Endodermal cell (in vitro differentiated cells): ENCODE measurements around the gene CCDC192. TPM values are rescaled to one million over a fixed set of nuclear protein-coding genes. Genes with fewer than 3 reads are reported as not detected.
"Not testable (repeated sequence)": the region's sequence is repeated elsewhere in the genome, so short reads cannot be mapped to it uniquely, and the experiment has no call there.

Experiments
- DNase-seq: peaks from one replicate; pipeline ENCODE4 v3.0.0-alpha.2; 2017
- H3K27ac ChIP-seq: 2 replicates; pipeline ENCODE4 v1.5.1; 2013; ENCODE audit warnings: mild to moderate bottlenecking, low read depth, low read length, moderate library complexity
- H3K27me3 ChIP-seq: 2 replicates; pipeline ENCODE4 v1.6.1; 2013; ENCODE audit warnings: mild to moderate bottlenecking, low read length, moderate library complexity; ENCODE audit not compliant: insufficient read depth, control insufficient read depth, poor library complexity, severe bottlenecking
- H3K36me3 ChIP-seq: 2 replicates; pipeline ENCODE4 v1.7.0; 2013; ENCODE audit warnings: mild to moderate bottlenecking, low read length, moderate library complexity; ENCODE audit not compliant: control insufficient read depth, insufficient read depth
- H3K4me1 ChIP-seq: one replicate; pipeline ENCODE4 v1.7.0; 2013; ENCODE audit warnings: low read length; ENCODE audit not compliant: control insufficient read depth, insufficient read depth
- H3K4me3 ChIP-seq: 2 replicates; pipeline ENCODE4 v1.5.1; 2013; ENCODE audit warnings: mild to moderate bottlenecking, low read length, moderate library complexity
- H3K9ac ChIP-seq: 2 replicates; pipeline ENCODE4 v1.6.1; 2013; ENCODE audit warnings: mild to moderate bottlenecking, low read length, moderate library complexity; ENCODE audit not compliant: poor library complexity, severe bottlenecking; ENCODE audit errors: extremely low read depth
- H3K9me3 ChIP-seq: 2 replicates; pipeline ENCODE4 v1.6.1; 2013; ENCODE audit warnings: mild to moderate bottlenecking, low read length, moderate library complexity; ENCODE audit not compliant: control insufficient read depth
- H3K27ac Mint-ChIP-seq: 2 replicates; pipeline ENCODE4 v1.8.0; 2020; ENCODE audit warnings: mixed read lengths
- H3K27me3 Mint-ChIP-seq: 2 replicates; pipeline ENCODE4 v1.8.0; 2021; ENCODE audit warnings: mild to moderate bottlenecking, mixed read lengths; ENCODE audit not compliant: insufficient read depth
- H3K36me3 Mint-ChIP-seq: 2 replicates; pipeline ENCODE4 v1.8.0; 2020; ENCODE audit warnings: low read depth, mixed read lengths
- H3K4me1 Mint-ChIP-seq: 2 replicates; pipeline ENCODE4 v1.8.0; 2020; ENCODE audit warnings: mixed read lengths
- H3K4me3 Mint-ChIP-seq: 2 replicates; pipeline ENCODE4 v1.8.0; 2020; ENCODE audit warnings: mild to moderate bottlenecking, moderate library complexity, mixed read lengths
- H3K9me3 Mint-ChIP-seq: 2 replicates; pipeline ENCODE4 v1.8.0; 2020; ENCODE audit warnings: mild to moderate bottlenecking, mixed read lengths
- WGBS, 2 experiments: methylation state at CpG; one replicate each; pipeline versions ENCODE4 v1.1.5 to v1.1.7; 2013; ENCODE audit warnings: missing lambda C conversion rate in 2 of 2, mixed read lengths in 1 of 2; ENCODE audit not compliant: insufficient coverage in 1 of 2, insufficient read length in 1 of 2; 5-methylcytosine and 5-hydroxymethylcytosine counted together
- total RNA-seq, 2 donors: library from RNA; stranded (reverse); fragmentation: NEBNext Ultra II Directional in 1 of 2; extraction: Animal tissue kit (Norgen Biotek cat#: 25700) in 1 of 2; gene quantifications; 2 replicates in 1 of 2; 3 replicates in 1 of 2; pipeline ENCODE4 v1.2.1, GENCODE V29; 2021
- TF ChIP-seq, protein P1 (sequence below): fragments of 200-600 bp; sonication (generic); conservative IDR thresholded peaks from 2 replicates; pipeline ENCODE4 v1.5.0; 2021; ENCODE audit warnings: antibody characterized with exemption, mild to moderate bottlenecking

Gene CCDC192
- total RNA-seq, 2 donors from 2014 or later, result 0.48 to 1.3 TPM

DNA sequence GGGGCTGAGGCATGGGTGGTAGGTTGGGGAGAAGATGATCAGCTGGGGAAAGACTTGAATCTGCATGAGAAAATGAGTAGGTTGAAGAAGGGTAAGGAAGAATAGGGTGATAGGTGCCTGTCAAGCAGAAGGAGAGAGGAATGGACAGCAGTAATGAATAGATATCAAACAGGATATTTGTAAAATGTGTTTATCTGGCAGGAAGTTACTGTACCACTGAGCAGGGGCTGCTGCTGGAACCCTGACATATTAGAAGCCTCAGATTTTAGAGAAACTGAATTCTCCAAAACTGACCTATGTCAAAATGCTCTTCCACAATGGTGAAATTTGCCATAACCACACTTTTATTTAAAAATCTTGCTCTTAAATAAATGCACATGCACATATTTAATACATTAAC lies 41.0 kb downstream of the CCDC192 start:
- DNase-seq, result no peak
- Histone ChIP-seq H3K27ac (no peak overlapping the region), H3K36me3 (no peaks in the 10 kb centered on the region), H3K9me3 (peaks cover 4% of the 10 kb centered on the region), H3K9ac (no peak overlapping the region), H3K27me3 (no peaks in the 10 kb centered on the region), H3K4me3 (no peak overlapping the region), H3K4me1 (no peaks in the 10 kb centered on the region)
- TF ChIP-seq, protein P1, sequence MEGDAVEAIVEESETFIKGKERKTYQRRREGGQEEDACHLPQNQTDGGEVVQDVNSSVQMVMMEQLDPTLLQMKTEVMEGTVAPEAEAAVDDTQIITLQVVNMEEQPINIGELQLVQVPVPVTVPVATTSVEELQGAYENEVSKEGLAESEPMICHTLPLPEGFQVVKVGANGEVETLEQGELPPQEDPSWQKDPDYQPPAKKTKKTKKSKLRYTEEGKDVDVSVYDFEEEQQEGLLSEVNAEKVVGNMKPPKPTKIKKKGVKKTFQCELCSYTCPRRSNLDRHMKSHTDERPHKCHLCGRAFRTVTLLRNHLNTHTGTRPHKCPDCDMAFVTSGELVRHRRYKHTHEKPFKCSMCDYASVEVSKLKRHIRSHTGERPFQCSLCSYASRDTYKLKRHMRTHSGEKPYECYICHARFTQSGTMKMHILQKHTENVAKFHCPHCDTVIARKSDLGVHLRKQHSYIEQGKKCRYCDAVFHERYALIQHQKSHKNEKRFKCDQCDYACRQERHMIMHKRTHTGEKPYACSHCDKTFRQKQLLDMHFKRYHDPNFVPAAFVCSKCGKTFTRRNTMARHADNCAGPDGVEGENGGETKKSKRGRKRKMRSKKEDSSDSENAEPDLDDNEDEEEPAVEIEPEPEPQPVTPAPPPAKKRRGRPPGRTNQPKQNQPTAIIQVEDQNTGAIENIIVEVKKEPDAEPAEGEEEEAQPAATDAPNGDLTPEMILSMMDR, result no peak
- Mint-ChIP-seq H3K27ac (no peak overlapping the region), H3K27me3 (peaks cover 2% of the 10 kb centered on the region), H3K9me3 (peaks cover 2% of the 10 kb centered on the region), H3K36me3 (peaks cover 2% of the 10 kb centered on the region), H3K4me1 (peaks cover 2% of the 10 kb centered on the region), H3K4me3 (no peak overlapping the region)

GRCh38 chr5:127746756-127747155 lies 43.6 kb downstream of the CCDC192 start:
- DNase-seq, result no peak
- Histone ChIP-seq H3K9ac (no peak overlapping the region), H3K9me3 (no peaks in the 10 kb centered on the region), H3K4me1 (no peaks in the 10 kb centered on the region), H3K27me3 (no peaks in the 10 kb centered on the region), H3K27ac (no peak overlapping the region), H3K36me3 (no peaks in the 10 kb centered on the region), H3K4me3 (no peak overlapping the region)
- Mint-ChIP-seq H3K36me3 (no peaks in the 10 kb centered on the region), H3K27me3 (peaks cover 2% of the 10 kb centered on the region), H3K27ac (no peak overlapping the region), H3K9me3 (peaks cover 5% of the 10 kb centered on the region), H3K4me1 (no peaks in the 10 kb centered on the region), H3K4me3 (no peak overlapping the region)
- 82% methylated on average over 1 of the region's 1 CpG; no CpG with 5 or more reads in 1 of the 2 experiments for WGBS, 2 experiments
- TF ChIP-seq, protein P1, result peak; percentile 57

DNA sequence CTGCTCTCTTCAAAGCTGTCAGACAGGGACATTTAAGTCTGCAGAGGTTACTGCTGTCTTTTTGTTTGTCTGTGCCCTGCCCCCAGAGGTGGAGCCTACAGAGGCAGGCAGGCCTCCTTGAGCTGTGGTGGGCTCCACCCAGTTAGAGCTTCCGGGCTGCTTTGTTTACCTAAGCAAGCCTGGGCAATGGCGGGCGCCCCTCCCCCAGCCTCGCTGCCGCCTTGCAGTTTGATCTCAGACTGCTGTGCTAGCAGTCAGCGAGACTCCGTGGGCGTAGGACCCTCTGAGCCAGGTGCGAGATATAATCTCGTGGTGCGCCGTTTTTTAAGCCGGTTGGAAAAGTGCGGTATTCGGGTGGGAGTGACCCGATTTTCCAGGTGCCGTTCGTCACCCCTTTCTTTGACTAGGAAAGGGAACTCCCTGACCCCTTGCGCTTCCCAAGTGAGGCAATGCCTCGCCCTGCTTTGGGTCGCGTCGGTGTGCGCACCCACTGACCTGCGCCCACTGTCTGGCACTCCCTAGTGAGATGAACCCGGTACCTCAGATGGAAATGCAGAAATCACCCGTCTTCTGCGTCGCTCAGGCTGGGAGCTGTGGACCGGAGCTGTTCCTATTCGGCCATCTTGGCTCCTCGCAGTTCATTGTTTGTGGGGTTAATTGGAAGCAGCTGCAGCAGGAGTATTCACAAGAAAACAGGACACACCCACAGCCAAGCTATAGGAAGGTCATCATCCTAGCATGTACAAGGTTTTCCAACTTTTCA lies 49.5 kb downstream of the CCDC192 start:
- H3K27me3 ChIP-seq, H3K4me3 ChIP-seq, H3K9me3 Mint-ChIP-seq, H3K4me1 ChIP-seq, H3K36me3 ChIP-seq, H3K27ac ChIP-seq, H3K9me3 ChIP-seq, DNase-seq, H3K36me3 Mint-ChIP-seq, H3K9ac ChIP-seq, H3K27me3 Mint-ChIP-seq: not testable (repeated sequence)
- peaks cover 15% of the 10 kb centered on the region for H3K4me1 Mint-ChIP-seq
- H3K4me3 Mint-ChIP-seq, result peak overlapping the region; percentile 41
- H3K27ac Mint-ChIP-seq, result peak overlapping the region; percentile 72
- 70 to 79% methylated on average over 10 to 32 of the region's 32 CpGs for WGBS, 2 experiments

DNA sequence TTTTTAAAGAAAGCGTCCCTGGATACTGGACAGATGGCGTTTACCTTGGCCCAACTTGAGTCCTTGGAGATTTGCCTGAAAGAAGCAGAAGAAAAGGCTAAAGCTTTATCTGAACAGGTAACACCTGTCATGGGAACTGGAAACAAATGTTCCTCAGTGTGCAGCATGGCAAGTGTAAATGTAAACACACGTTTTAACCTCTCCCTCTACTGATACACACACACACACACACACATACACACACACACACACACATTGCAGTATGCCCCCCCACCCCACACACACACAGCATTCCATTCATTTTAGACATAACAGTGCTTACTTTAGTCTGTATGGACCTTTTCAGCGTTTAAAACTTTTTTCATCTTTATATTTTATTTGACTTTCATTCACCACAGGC lies 51.1 kb downstream of the CCDC192 start:
- TF ChIP-seq, protein P1, result no peak
- H3K27ac Mint-ChIP-seq, result no peak overlapping the region
- H3K4me3 Mint-ChIP-seq, result no peak overlapping the region
- Histone ChIP-seq H3K27me3 (no peaks in the 10 kb centered on the region), H3K27ac (no peak overlapping the region), H3K9me3 (no peaks in the 10 kb centered on the region), H3K9ac (no peak overlapping the region), H3K4me1 (peaks cover 12% of the 10 kb centered on the region), H3K36me3 (no peaks in the 10 kb centered on the region), H3K4me3 (no peak overlapping the region)
- peaks cover 29% of the 10 kb centered on the region for H3K4me1 Mint-ChIP-seq
- H3K9me3 Mint-ChIP-seq, result peaks cover 7% of the 10 kb centered on the region
- H3K27me3 Mint-ChIP-seq, result no peaks in the 10 kb centered on the region
- no peak for DNase-seq
- 86 to 87% methylated on average over 3 to 4 of the region's 4 CpGs for WGBS, 2 experiments
- no peaks in the 10 kb centered on the region for H3K36me3 Mint-ChIP-seq
